Measurements from ENCODE around the gene RAB11FIP5.

DNA sequence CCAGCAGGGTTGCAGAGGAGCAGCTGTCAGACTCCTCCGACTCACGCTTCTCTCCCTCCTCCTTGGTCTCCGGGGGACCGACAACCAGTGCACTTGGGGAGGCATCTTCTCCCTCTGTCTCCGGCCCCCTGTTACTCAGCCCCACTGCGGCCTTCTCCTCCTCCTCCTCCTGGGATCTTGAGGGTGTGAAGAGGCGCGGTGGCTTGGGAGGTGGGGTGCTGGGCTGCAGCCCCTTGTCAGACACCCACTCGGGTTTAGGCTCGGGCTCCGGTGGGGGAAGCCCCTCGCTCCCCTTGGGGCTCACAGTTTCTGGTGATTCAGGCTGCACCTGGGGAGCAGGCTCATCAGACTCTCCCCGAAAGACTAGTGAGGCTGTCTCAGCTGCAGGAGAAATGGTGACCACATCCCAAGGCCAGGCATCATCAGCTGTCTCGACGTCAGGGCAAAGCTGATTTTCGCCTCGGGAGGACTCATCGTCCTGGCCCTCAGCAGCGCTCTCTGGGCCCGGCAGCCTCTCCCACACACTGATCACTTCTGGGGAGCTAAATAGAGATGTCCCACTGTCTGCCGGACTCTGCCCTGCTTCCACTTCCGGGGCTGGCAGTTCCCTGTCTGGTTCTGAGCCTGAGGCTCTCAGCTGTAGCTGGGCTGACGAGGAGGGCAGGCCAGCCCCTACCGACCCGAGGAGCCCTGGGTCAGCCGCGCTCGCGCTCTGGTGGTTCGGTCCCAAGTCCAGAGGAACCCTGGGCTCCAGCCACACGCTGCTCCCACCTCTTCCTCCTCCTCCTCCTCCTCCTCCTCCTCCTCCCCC is 32.2 kb downstream of the RAB11FIP5 start:
- TF ChIP-seq PPARA (CRISPR knock-in tag; IDR thresholded peaks at IDR 0.05; ENCODE audit: borderline replicate concordance) (no peak), BACH2 (CRISPR knock-in tag; IDR thresholded peaks at IDR 0.05; ENCODE audit: borderline replicate concordance) (no peak), CSDC2 (CRISPR knock-in tag; IDR thresholded peaks at IDR 0.05) (no peak)
